Measurements from ENCODE around the gene ZNF513.
A peak's percentile ranks its signal among the peaks of the same experiment; 100 is the strongest.

GRCh38 chr2:27370026-27370815 is 10.3 kb downstream of the ZNF513 start, which contains the start of the genes EIF2B4 and SNX17:
- peak; percentile 89 for TF ChIP-seq POLR2A (IDR thresholded peaks at IDR 0.05; ENCODE audit: low read depth, low read length)
- peak; percentile 85 for TF ChIP-seq POLR2AphosphoS5 (IDR thresholded peaks at IDR 0.05; ENCODE audit: low read depth, low read length)
- TF ChIP-seq TAF1 (IDR thresholded peaks at IDR 0.05; ENCODE audit: borderline replicate concordance, low read depth, low read length), result peak; percentile 92
